ENCODE data around the gene DHRS2. TPM values are rescaled to one million over a fixed set of nuclear protein-coding genes. Genes with fewer than 3 reads are reported as not detected.
"Not testable (repeated sequence)": the region's sequence is repeated elsewhere in the genome, so short reads cannot be mapped to it uniquely, and the experiment has no call there.

Gene DHRS2
- total and polyA plus RNA-seq, 2 of the 13 experiments (the other 11 are each of a cell fraction or from before 2014, with no cell fraction given), result 1,621 to 3,021 TPM

GRCh38 chr14:23634698-23635412 lies 1.3 kb upstream of the DHRS2 start (continued):
- TF ChIP-seq PATZ1 (CRISPR knock-in tag; IDR thresholded peaks at IDR 0.05), result peak; percentile 27; the same call in 1 of the 2 replicates
- TF ChIP-seq SAP130 (CRISPR knock-in tag; IDR thresholded peaks at IDR 0.05; ENCODE audit: low read depth), result peak; percentile 44
- 0 out of 2 replicates have a peak, but pooled peaks have one; percentile 3 for TF ChIP-seq SSRP1 (CRISPR knock-in tag; IDR thresholded peaks at IDR 0.05)
- peak; percentile 60; the same call in 1 of the 2 replicates for TF ChIP-seq GATAD2A (CRISPR knock-in tag; IDR thresholded peaks at IDR 0.05)
- TF ChIP-seq ELF3 (CRISPR knock-in tag; IDR thresholded peaks at IDR 0.05), result peak; percentile 62
- 0 out of 2 replicates have a peak, but pooled peaks have one; percentile 24 for TF ChIP-seq ZNF614 (CRISPR knock-in tag; IDR thresholded peaks at IDR 0.05; ENCODE audit: borderline replicate concordance)
- peak; percentile 65 for TF ChIP-seq KAT7 (CRISPR knock-in tag; IDR thresholded peaks at IDR 0.05; ENCODE audit: borderline replicate concordance)
- TF ChIP-seq ZNF281 (CRISPR knock-in tag; IDR thresholded peaks at IDR 0.05; ENCODE audit: borderline replicate concordance), result peak; percentile 63; the same call in 1 of the 2 replicates
- TF ChIP-seq ZKSCAN5 (CRISPR knock-in tag; IDR thresholded peaks at IDR 0.05), result peak; percentile 79; the same call in 1 of the 2 replicates
- 0 out of 2 replicates have a peak, but pooled peaks have one; percentile 6 for TF ChIP-seq ARHGAP35 (CRISPR knock-in tag; IDR thresholded peaks at IDR 0.05; ENCODE audit: borderline replicate concordance)
- peak; percentile 15; the same call in 1 of the 2 replicates for TF ChIP-seq THAP11 (CRISPR knock-in tag; IDR thresholded peaks at IDR 0.05)
- peak; percentile 73 for TF ChIP-seq ZNF407 (CRISPR knock-in tag; IDR thresholded peaks at IDR 0.05; ENCODE audit: not compliant biosample characterization)
- peak; percentile 46; the same call in 1 of the 2 replicates for TF ChIP-seq NCOA2 (CRISPR knock-in tag; IDR thresholded peaks at IDR 0.05)
- peak; percentile 10 for TF ChIP-seq TEAD3 (CRISPR knock-in tag; optimal IDR thresholded peaks at IDR 0.05; ENCODE audit: borderline replicate concordance)
- TF ChIP-seq NR2F6 (IDR thresholded peaks at IDR 0.05), result not testable (repeated sequence)
- 0 out of 2 replicates have a peak, but pooled peaks have one; percentile 41 for TF ChIP-seq NR2F6 (CRISPR knock-in tag; IDR thresholded peaks at IDR 0.05)

Measured in HepG2 (cell line).